GM12874 (cell line): ENCODE results near the gene MYRIP.

Experiments
- CTCF ChIP-seq: IDR thresholded peaks from 2 replicates; pipeline ENCODE4 v1.5.1; 2011; ENCODE audit warnings: low read depth, mild to moderate bottlenecking, control low read depth, low read length, moderate library complexity; ENCODE audit not compliant: insufficient read depth

The MYRIP gene

GRCh38 chr3:40042752-40043443 is 233.5 kb downstream of the MYRIP start:
- no peak for TF ChIP-seq CTCF

GRCh38 chr3:40043444-40043755 is 234.0 kb downstream of the MYRIP start:
- no peak for TF ChIP-seq CTCF

DNA sequence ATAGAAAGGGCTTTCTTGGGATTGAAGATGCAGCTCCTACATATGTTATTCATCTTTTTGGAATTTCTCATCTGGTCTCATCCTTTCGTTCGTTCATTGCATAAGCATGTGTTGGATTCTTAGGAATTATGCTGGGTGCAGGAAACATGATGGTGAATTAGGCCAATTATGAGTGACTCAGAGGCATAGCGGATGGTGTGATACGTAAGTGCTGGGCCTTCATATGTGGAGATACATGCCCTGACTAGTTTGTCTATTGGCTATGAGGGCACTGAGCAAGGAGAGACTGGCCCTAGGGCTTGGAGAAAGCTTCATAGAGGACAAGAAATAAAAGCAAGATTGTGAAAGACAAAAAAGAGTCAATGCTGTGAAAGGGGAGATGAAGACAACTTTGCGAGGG is 235.1 kb downstream of the MYRIP start:
- TF ChIP-seq CTCF: no peak

- no peak for TF ChIP-seq CTCF
Measured at GRCh38 chr3:40045051-40045450, 235.6 kb downstream of the MYRIP start.

GRCh38 chr3:40046149-40046548 is 236.7 kb downstream of the MYRIP start:
- TF ChIP-seq CTCF: no peak

GRCh38 chr3:40047406-40047805 is 238.0 kb downstream of the MYRIP start:
- no peak for TF ChIP-seq CTCF

DNA sequence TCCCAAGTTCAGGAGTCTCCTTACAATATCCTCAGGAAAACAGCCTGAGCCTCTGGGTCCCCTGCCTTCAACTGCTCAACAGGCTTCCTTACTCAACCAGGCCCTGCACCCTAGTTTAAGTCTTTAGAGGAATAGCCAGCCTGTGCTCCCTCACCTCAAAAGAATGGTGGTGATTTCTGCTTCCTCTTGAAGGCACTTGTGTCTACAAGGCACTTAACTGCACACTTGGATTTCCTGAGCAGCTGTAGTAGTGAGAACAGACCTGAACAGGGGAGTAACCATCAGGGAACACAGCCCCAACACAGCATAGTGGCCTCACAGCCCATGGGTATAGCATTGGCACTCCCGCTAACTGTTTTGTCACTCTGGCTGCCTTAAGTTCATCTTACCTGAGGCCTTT is 244.3 kb downstream of the MYRIP start:
- TF ChIP-seq CTCF: no peak
